ENCODE data around the gene TMEM184B.

TMEM184B gene

DNA sequence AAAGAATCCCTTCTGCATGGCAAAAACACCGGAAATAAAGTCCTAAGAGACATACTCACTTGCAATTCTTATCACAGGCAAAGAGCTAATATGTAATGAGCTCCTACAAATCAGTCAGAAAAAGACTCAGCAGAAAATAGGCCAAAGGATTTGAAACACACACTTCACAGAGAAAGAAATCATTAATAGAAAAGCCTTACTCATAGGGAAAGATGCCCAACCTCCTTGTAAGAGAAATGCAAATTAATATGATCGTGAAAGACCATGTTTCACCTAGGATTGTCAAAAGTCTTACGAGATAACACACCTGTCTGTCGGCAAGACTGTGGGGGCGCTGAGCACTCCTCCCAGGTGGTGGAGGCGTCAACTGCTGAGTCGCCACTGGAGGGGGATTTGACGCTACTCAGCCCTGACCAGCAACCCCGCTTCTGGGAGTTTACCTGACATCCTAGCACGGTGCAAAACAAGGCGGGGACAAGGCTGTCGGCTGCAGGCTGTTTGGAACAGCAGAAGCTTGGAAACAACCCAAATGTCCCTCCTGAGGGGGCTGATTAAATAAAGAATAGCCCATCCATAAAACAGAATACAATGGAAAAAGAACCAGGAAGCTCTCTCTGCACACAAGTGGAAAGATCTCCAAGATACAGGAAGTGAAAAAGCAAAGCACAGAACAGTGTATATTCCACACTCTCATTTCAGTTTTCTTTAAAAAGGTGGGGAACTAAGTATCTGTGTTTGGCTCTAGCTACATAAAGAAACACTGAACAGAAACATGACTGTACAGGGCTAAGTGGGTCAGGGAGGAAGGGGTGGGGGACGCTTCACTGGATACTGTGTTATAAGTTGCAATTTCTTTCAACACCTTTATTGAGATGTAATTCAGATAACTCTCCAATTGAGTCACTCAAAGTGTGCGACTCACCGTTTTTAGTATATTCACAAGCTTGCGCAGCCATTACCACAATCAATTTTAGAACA, 33.0 kb upstream of the TMEM184B start:
- peak; percentile 49 for DNase-seq

- no peak for DNase-seq
Observed at GRCh38 chr22:38304526-38304925, 31.7 kb upstream of the TMEM184B start.

GRCh38 chr22:38303974-38304373, 31.2 kb upstream of the TMEM184B start:
- DNase-seq: no peak

DNA sequence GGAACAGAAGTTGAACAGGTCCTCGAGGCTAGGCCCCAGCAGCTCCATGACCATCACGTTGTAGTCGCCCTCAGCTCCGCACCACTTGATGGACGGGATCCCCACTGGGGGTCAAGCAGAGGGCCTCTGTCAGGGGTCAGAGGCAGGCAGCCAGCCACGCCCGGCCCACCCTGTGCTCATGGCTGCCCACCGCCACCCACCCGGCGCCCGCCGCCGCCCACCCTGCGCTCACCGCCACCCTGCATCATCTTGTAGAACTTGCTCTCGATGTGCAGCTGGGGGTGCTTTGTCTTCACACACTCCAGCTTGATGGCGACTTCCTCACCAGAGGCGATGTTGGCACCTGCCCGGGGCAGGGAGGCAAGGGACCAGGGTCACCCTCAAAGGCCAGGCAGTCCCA, 30.1 kb upstream of the TMEM184B start:
- DNase-seq: no peak

DNA sequence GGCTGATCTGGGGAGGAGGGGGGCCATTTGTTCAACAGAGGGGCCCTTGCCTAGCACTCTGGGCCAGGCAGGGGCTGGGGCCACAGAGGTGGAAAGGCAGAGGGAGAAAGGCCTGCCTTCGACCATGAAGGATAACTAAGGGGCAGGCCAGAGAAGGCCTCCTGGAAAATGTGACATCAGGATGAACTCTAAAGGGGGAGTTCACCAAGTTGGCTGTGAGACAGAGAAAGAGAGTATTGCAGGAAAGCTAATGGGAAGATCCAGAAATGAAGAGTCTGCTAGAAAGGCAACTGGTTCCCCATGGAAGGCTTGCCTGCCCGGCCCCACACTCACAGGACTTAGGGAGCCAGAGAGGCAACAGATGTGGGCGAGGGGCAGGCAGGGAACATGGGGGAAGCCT, 28.1 kb upstream of the TMEM184B start:
- no peak for DNase-seq

GRCh38 chr22:38300197-38300945, 27.6 kb upstream of the TMEM184B start:
- no peak for DNase-seq

GRCh38 chr22:38299770-38300102, 26.9 kb upstream of the TMEM184B start:
- DNase-seq: no peak

DNA sequence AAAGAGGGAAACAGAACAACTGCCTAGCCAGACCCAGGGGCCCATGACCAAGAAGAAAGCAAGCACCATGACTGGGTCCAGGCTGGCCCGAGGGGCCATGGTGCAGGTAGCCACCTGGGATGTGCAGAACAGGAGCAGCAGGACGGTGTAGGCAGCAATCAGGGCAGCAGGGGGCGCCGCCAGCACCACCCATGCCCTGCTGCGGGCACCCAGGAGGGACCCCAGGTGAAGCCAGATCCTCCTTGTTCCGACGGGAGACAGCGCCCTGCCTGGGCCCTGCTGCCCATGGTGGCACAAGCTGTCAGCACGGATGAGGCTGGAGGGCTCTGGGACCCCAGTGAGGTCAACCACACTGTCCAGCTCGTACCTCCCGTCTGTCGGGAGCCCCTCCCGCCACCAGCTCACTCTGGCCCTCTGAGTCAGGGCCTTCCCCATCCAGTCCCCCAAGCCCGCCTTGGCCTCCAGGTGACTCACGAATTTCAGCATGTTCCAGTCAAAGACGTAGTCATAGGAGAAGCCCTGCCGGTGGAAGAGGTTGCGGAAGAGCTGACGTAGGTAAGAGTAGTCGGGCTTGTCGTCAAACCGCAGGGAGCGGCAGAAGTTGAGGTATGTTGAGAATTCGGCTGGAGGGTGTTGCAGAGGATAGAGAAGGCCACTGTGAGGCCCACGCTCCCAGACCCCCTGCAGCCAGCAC, 25.6 kb upstream of the TMEM184B start:
- DNase-seq: peak; percentile 55

GRCh38 chr22:38296372-38296771, 23.6 kb upstream of the TMEM184B start:
- no peak for DNase-seq

- no peak for DNase-seq
Observed at GRCh38 chr22:38295863-38296262, 23.1 kb upstream of the TMEM184B start.

DNA sequence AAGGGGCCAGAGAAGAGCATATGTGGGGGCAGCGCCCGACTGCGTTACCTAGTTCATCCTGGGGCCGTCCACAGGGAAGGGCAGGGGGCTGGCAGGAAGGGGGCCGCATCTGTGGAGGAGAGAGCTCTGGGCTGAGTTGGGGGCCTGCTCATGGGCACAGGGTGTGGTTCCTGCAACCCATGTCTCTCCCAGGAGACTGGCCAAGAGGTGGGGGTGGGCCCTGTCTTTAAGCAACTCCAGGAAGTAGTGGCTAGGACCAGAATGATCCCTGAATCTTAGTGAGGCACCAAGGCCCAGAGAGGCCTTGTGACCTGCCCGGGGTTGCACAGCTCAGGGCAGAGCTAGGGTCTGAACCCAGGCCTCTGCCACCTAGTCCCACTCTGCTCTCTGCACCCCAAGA, 22.5 kb upstream of the TMEM184B start:
- no peak for DNase-seq

DNA sequence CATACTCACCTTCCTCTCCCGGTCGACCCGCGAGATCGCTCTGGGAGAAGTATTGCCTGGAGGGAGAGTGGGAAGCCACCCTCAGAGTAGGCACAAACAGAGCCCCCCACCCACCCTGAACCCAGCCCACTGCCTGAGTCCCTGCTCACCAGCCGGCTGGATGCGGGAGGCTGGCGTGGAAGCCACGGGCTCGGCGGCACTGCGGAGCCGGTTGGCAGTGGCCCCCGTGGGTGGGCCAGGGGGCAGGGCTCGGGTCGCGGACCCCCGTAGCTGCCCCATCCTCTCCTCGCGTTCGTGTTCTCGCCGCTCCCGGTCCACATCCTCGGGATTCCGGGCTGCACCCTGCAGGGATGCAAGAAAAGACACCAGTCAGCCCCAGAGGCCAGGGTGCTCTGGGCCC, 21.4 kb upstream of the TMEM184B start:
- DNase-seq: no peak

DNA sequence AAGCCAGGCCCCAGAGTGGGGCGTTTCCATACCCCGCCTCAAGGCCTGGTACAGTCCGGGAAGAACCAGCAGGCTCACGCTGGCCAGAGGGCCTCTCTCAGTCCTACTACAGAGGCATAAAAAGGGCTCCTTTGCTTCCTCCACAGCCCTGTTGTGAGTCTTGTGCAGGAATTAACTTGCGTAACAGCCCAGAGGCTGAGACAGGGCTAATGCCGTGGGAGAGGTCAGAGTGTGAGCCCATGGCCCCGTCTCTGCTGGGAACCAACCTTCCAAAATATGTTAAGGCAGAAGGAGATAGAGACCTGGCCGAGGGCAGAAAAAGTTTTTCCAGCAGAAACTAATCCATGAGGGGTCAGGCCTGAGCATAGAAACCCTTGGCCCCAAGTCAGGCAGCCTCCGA, 19.9 kb upstream of the TMEM184B start:
- no peak for DNase-seq

GRCh38 chr22:38291201-38291777, 18.5 kb upstream of the TMEM184B start:
- DNase-seq: no peak

- no peak for DNase-seq
Observed at GRCh38 chr22:38290347-38290746, 17.5 kb upstream of the TMEM184B start.

DNA sequence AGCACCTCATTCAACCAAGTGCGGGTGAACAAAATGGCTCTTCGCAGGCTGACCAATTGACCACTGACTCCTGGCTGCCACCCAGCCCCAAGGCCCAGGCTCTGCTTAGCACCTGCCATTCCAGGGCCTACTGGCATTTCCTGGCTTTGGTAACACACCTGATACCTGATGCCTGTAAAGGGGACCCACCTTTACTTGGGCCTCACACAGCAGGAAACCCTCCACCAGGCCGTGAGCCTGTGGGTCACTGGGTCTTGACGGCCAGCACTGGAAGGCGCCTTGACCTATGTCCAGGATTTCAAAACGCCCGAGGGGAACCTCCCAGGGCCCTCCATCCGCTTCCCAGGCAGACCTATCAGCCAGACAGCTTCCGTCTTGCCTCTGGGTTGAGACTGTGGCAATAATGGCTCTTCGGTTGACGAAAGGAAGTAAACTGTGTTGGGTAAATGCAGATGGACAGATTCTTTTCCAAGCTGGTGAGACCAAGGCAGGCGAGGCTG, 16.8 kb upstream of the TMEM184B start:
- DNase-seq: no peak

DNA sequence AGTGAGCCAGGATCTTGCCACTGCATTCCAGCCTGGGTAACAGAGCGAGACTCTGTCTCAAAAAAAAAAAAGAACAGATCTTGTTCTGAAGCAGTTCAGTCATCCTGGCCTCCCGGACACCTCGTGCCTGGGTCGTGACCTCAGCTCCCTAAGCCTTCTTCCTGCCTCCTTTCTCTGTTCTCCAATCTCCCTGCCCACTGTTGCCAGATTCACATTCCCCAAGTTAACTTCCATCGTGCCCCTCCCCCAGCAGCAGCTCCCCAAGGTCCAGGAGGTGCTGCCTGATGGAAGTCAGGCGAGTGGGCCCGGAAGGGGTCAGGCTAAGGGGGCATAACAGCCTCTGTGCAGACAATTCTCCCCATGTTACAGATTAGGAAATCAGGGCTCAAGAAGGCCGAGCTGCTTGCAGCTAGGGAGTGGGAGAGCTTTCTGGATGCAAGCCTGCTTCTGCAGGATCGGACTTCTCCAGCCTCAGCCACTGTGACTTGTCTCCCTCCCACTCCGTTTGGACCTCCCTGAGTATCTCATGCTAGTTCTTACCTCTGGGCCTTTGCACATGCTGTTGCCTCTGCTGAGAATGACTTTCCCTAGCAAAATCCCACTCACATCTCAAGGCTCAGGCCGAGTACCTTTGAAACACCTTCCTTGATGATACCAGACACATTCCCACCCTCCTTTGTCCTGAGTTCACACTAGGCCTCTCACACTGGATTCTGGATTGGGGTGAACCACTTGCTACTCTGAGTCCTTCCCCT, 14.3 kb upstream of the TMEM184B start:
- DNase-seq: no peak

DNA sequence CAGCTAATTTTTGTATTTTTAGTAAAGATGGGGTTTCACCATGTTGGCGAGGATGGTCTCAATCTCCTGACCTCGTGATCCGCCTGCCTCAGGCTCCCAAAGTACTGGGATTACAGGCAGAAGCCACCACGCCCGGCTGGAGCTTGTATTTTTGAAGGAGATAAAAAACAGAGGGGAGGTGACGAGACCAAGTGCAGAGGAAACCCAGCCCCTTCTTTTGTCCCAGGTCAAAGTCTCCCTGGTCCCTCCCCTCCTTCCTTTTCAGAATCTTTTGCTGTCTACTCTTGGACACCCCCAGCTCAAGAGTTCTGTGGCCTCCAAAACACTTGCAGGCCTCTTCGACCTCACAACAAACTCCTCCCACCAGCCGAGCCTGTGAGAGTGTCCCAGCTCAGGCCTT, 12.2 kb upstream of the TMEM184B start:
- DNase-seq: no peak

- no peak for DNase-seq
Observed at GRCh38 chr22:38284042-38284402, 11.2 kb upstream of the TMEM184B start.

DNA sequence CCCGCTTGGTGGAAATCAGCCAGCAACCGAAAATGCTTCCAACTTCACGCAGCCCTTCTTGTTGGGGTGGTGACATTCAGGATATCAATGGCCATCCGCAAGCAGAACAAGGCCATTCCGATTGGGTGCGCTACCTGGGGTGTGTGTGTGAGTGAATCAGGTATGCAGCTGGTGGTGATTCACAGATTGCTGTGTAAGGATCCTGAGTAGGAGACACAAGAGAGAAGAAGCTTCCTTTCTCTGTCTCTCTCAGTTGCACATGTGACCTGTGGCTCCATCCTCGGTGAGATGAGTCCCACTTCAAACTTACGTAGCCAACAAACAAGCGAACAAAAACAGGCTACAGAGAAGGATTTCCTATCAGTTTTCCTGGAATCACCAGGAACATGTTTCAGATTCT, 9.6 kb upstream of the TMEM184B start:
- DNase-seq: no peak

DNA sequence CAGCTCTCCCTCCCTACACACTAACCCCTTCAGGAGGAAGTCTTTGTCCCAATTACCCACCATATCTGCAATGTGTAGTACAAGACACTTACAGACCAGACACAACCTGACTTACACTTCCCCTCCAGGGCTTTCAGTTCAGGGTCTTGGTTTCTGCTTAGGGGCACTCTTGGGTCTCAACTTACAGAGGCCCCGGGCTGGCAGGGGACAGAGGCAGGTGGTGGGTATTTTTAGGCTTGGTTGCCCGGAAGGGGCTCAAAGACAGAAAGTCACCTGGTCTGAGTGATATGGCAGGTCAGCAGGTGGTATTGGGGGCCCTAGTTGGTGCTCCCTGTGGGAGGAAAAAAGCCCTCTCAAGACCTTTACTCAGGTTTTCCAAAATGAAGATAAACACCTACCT, 3.4 kb upstream of the TMEM184B start:
- DNase-seq: no peak

DNA sequence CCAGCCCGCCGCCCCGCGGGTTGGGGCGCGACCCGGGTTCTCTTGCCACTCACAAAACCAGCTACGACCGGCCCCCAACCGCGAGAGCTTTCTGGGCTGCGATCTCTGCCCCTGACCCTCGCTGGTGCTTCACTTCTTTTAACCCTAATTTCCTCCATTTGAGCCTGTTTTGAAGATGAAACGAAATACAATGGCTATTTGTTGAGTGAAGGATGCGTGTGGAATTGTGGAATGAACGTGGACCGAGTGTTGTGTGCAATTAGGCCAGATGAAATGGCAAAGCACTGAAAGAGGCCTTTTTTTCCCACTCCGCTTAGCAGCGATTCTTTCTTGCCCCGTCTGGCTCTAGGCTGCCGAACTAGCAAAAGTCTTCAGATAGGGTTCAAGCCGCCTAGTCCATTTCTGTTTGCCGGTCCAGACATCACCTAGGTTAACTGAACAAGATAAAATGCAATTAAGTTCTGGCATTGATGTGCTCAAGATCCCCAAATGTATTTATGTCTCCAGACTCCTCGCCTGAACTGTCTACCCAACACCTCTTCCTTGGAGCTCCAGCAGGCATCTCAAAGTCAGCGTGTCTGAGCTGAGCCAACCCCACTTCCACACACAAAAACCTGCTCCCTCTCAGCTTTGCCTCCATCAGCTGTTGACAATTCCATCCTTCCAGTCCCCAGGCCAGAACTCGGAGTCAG, 471 bp upstream of the TMEM184B start:
- DNase-seq: no peak

Measured in stimulated activated CD4-positive, alpha-beta T cell treated with anti-CD3 and anti-CD28 coated beads, Interleukin-15, amount 100 ng/mL, for 24 hours (primary cell).